GM12891 (cell line): ENCODE measurements around the gene KCMF1.

Experiments
- PAX5 ChIP-seq: IDR thresholded peaks from 2 replicates; pipeline ENCODE4 v1.6.1; 2011; ENCODE audit warnings: low read length, moderate library complexity, mild to moderate bottlenecking; ENCODE audit not compliant: insufficient read depth, severe bottlenecking
- POLR2A ChIP-seq: IDR thresholded peaks from 2 replicates; pipeline ENCODE4 v1.6.1; 2011; ENCODE audit warnings: low read depth, low read length, control low read depth
- POLR2AphosphoS5 ChIP-seq: IDR thresholded peaks from 2 replicates; pipeline ENCODE4 v1.6.1; 2011; ENCODE audit warnings: low read depth, low read length, control low read depth
- POU2F2 ChIP-seq: IDR thresholded peaks from 2 replicates; pipeline ENCODE4 v1.6.1; 2011; ENCODE audit warnings: low read depth, mild to moderate bottlenecking, control low read depth, low read length, moderate library complexity
- SPI1 ChIP-seq: IDR thresholded peaks from 2 replicates; pipeline ENCODE4 v1.6.1; 2011; ENCODE audit warnings: low read depth, low read length, control low read depth
- TAF1 ChIP-seq: IDR thresholded peaks from 2 replicates; pipeline ENCODE4 v1.6.1; 2011; ENCODE audit warnings: low read depth, low read length, control low read depth

DNA sequence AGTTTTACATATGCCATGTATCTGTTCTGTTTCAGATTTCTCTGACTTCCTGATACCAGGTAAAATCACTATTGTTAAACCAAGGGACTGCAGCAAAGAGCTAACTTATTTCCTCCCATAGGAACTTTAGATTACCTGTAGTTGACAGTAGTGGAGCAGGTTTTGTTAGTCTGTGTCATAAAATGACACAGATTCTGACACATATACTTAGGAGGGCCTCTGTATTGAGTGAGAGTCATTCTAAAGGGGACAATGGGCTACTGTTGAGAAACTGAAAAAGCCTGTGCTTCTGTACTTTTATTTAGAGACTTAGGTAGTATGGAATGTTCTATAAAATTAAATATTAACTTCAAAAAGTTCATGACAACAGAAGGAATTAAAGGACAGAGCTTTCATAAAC is 48.2 kb downstream of the KCMF1 start:
- TF ChIP-seq POLR2AphosphoS5 (no peak), POLR2A (no peak), TAF1 (no peak), PAX5 (no peak), POU2F2 (no peak), SPI1 (no peak)
